Mononuclear cell (primary cell): ENCODE measurements around the gene CHAF1A. TPM values are rescaled to one million over a fixed set of nuclear protein-coding genes. Genes with fewer than 3 reads are reported as not detected.

Experiments
- H3K27me3 ChIP-seq: 2 replicates; pipeline ENCODE4 v1.6.0; 2011; ENCODE audit warnings: low read length, control low read depth; ENCODE audit not compliant: insufficient read depth
- H3K4me1 ChIP-seq: 2 replicates; pipeline ENCODE4 v1.5.1; 2011; ENCODE audit warnings: mild to moderate bottlenecking, low read length, control low read depth; ENCODE audit not compliant: insufficient read depth
- H3K4me3 ChIP-seq: 2 replicates; pipeline ENCODE4 v1.5.1; 2011; ENCODE audit warnings: mild to moderate bottlenecking, low read length, moderate library complexity
- H3K9me3 ChIP-seq: 2 replicates; pipeline ENCODE4 v1.5.1; 2011; ENCODE audit warnings: low read depth, mild to moderate bottlenecking, control low read depth, low read length
- total RNA-seq: library from RNA; depleted of rRNA; stranded (reverse); fragments of >200 nt; gene quantifications from one replicate; pipeline ENCODE4 v1.2.3, GENCODE V29; 2012

The CHAF1A gene
- total RNA-seq, 1 donor: 12.2 TPM

DNA sequence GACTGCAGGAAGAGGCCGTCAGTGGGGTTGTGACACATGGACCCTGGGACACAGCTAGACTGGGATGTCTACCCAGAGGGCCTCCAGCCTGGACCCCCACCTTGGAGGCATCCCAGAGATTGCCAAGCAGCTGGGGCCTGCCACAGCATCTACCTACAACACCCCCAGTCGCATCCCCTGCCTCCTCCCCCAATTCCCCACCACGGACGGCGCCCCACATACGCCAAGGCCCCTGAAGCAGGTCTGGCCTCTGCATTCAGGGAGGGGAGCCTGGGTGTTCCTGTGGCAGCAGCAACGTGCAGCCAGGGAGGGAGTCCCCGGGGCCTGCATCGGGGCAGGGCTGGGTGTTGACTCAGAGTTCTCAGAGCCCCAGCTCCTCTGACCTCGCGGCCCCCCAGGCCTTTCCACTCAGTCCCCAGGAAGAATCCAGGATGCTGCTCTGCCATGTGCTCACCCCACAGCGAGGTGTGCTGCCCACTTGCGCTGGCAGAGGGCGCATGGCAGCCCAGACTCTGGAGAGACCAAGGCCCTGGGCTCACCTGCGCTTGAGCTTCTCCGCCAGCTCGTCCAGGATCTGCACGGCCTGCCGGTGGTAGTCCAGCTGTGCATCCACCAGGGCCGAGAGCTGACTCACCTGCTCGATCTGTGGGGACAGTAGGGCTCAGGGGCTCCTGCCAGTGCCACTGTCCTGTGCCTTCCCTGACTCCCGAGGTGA lies 39.5 kb upstream of the CHAF1A start:
- Histone ChIP-seq H3K9me3 (no peaks in the 10 kb centered on the region), H3K27me3 (no peaks in the 10 kb centered on the region), H3K4me3 (no peak overlapping the region), H3K4me1 (peaks cover 3% of the 10 kb centered on the region)

DNA sequence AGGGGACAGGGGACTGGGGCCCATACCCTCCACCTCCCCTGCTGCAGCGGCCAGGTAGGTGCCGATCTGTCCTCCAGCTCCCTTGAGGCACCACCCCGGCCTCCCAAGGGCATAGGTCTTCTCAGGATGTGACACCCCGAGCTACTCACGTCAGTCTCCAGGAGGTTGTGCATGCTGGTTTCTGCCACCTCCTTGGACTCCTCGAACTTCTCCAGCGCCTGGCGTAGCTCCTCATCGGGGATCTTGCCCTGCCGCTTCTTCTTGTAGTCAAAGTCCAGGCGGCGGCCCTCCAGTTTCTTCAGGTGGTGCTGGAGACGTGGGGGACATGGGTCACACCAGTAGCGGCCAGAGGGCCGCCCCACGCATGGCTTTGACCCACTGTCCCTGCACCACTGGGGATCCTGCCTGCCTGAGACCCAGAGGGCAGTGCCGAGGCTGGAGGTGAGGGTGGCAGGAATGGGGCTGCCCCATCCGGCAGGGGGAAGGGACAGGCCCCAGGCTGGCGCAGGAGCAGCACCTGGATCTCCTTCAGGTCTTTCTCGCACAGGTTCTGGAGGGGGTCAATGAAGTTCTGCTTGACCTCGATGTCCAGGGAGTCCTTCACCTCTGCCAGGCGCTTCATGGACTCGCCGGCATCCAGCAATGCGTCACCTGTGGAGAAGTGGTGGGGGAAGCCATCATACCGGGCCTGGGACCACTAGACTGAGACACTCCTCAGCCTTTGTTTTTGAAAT lies 38.7 kb upstream of the CHAF1A start:
- Histone ChIP-seq H3K9me3 (no peaks in the 10 kb centered on the region), H3K4me1 (peaks cover 11% of the 10 kb centered on the region), H3K4me3 (no peak overlapping the region), H3K27me3 (no peaks in the 10 kb centered on the region)

DNA sequence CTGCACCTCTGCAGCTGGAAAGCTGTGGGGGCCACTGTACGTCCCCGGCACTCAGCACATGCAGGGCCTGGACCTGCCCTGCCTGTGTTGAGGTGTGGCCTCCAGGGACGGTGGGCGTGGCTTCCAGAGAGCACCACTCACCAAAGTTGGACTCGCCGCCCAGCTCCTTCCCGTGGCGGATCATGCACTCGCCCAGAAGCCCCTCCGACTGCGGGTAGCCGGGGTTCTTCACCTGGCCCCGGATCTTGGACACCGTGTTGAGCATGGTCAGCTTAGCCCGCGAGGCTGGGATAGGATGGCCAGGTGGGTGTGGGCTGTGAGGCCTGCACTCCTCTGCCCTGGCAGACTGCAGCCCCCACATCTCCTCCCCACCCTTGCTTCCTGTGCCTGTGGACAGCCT lies 37.1 kb upstream of the CHAF1A start:
- peaks cover 27% of the 10 kb centered on the region for H3K4me1 ChIP-seq
- no peak overlapping the region for H3K4me3 ChIP-seq
- no peaks in the 10 kb centered on the region for H3K9me3 ChIP-seq
- no peaks in the 10 kb centered on the region for H3K27me3 ChIP-seq

DNA sequence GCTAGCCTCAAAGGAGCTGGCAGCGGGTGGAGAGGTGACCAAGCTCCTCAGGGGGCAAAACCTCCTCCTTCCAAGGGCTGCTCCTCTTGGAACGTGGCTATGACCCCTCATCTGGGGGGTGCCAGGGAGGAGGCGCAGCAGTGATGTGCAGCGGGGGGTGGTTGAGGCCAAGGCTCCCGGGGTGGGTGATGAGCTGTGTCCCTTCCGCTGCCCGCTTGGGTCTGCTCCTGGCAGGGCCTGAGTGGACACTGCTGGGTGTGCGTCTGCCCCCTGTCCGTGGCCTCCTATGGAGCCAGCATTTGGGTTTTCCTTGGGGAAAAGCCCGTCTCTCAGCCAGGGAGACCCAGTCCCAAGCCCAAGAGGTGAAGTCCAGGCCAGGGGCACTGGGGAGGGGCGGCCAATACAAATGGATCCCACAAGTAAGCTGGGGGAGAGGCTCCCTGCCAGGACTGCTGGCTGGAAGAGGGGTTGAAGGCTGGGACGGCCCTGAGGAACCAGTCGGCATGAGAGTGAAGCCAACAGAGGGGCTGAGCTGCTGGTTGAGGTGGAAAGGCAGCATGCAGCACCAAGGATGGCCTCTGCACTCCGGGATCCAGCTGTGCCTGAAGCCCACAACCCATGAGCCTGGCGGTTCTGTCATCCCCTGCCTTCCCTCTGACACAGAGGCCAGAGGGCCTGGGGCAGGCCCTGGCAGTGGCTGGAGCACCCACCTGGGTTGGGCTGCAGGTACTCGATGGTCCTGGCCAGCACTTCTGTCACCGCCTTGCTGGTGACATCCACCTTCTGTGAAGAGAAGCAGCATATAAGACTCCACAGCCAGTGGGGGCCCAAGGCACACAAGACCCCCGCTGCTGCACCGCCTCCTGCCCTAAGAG lies 36.4 kb upstream of the CHAF1A start:
- no peak overlapping the region for H3K4me3 ChIP-seq
- H3K27me3 ChIP-seq: no peaks in the 10 kb centered on the region
- H3K9me3 ChIP-seq: no peaks in the 10 kb centered on the region
- peaks cover 34% of the 10 kb centered on the region for H3K4me1 ChIP-seq

DNA sequence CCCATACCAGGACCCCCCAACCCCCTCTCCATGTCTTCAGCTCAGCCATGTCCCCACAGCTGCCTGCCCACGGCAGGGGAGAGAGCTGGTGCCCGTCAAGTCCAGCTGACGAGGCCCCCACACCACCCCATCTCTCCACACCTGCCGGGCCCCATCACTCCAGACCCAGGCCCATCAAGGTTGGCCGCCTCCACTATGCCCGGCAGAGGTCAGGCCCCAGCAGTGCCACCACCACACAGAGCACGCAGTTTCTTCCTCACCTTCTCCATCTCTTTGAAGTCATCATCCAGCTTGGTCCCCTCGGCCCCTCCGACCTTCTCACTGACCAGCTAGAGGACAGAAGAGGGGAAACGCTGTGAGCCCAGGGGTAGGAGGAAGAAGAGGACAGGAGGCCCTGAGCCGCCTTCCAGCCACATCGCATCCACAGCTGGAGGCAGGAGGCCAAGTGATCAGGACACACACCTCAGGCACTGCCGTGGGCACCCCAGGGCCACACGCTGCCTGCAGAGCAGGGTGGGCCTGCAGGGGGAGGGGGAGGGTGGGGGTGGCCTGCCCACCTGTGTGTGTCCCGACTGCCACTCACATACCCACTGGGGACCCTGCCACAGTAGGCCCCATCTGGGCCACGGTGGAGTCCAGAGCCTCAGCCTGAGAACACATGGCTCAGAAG lies 35.6 kb upstream of the CHAF1A start:
- Histone ChIP-seq H3K4me1 (peaks cover 42% of the 10 kb centered on the region), H3K4me3 (no peak overlapping the region), H3K27me3 (no peaks in the 10 kb centered on the region), H3K9me3 (no peaks in the 10 kb centered on the region)

DNA sequence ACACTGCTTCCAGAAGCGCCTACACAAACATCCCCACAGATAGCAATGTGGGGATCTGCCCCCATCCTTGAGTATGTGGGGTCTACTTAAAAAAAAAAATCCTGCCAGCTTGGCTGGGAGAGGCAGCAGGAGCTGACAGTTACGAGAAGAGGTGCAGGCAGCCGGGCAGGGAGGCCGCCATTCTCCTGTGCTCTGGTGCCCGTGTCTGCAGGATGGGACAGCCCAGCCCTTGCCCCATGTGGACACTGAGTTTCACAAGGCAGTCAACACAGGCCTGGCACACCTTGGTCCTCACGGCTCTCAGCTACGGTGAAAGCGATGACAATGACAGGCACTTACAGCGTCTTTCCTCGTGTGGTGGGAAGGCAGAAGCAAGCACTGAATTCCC lies 35.1 kb upstream of the CHAF1A start:
- peaks cover 47% of the 10 kb centered on the region for H3K4me1 ChIP-seq
- H3K4me3 ChIP-seq: no peak overlapping the region
- H3K27me3 ChIP-seq: no peaks in the 10 kb centered on the region
- H3K9me3 ChIP-seq: no peaks in the 10 kb centered on the region

DNA sequence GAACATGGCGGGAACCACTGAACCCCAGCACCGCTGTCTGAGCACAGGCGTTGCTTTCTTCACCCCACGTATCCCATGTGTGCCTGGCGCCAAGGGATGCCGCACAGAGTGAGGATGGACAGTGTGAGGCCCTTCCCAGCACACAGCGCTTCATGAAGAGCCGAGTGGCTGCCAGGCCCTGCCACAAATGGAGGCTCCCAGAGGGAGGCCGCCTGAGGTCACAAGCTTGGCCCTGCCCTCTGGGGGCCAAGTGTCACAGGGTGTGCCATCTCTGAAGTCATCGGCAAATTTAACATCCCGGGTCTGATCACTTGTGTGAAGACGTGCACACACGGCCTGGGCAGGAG lies 34.7 kb upstream of the CHAF1A start:
- peaks cover 50% of the 10 kb centered on the region for H3K4me1 ChIP-seq
- no peak overlapping the region for H3K4me3 ChIP-seq
- no peaks in the 10 kb centered on the region for H3K9me3 ChIP-seq
- H3K27me3 ChIP-seq: no peaks in the 10 kb centered on the region

DNA sequence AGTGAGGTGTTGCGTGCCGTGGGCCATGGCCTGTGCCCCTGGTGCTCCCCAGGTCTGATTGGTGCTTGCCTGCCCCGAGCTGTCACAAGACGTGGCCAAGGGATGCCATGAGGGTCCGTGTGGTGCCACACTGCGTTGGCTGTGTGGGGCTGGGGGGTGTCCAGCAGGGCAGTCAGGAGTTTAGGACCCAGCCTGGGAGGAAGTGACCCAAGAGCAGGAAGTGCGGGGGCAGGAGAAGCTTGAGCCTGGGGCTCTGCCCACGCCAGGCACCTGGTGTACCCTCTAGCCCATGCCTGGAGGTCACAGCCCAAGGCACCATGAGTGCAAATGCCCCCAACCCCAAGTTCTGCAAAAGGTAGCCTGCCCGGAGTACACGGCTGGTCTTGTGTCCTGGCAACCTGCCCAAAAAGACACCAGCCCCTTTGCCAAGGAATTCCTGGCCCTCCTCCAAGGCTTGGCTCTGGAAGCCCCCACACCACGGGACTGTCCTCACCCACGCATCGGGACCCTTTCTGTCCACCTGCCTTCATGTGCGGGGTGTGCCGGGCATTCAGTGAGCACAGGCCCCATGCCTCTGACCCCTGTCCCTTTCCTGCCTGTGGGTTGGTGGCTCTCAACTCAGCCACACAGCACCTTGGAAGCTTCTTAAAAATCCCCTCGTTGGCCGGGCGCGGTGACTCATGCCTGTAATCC lies 34.2 kb upstream of the CHAF1A start:
- Histone ChIP-seq H3K4me1 (peaks cover 55% of the 10 kb centered on the region), H3K4me3 (no peak overlapping the region), H3K9me3 (no peaks in the 10 kb centered on the region), H3K27me3 (no peaks in the 10 kb centered on the region)

DNA sequence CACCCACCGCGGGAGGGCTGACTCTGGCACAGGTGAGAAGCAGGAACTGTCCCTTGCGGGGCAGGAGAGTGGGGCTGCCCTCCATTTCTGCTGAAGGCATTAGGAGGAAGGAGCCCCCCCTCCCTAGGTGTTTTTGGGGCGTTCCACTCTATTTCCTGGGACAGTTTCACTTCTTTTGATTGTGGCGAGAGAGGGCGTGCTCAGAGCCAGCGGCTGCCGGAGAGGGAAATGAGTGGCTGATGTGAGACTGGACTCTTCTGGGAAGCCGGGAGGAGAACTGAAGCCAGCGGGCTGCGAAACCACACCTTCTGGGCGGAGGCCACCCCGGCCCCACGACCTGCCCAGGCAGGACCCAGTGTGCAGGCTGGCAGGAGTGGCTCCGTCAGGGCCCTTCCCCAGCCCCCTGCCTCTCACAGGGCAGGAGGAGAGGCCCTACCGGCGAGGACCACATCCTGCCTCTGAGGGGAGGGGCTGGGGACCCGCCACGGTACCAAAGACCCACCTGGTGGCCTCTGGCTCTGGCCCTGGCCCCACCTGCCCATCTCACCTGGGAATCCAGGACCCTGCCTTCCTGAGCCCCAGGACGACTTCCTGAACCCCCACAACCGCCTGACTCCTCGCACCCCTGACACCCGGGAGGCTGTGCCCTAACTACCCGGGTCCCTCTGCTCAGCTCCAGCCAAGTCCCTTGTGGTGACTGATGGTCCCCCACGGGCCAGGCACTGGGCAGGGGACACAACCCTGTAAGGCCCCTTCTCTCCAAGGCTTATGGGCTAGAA lies 33.1 kb upstream of the CHAF1A start:
- Histone ChIP-seq H3K9me3 (no peaks in the 10 kb centered on the region), H3K4me3 (peak overlapping the region; percentile 24), H3K27me3 (no peaks in the 10 kb centered on the region), H3K4me1 (peaks cover 65% of the 10 kb centered on the region)

DNA sequence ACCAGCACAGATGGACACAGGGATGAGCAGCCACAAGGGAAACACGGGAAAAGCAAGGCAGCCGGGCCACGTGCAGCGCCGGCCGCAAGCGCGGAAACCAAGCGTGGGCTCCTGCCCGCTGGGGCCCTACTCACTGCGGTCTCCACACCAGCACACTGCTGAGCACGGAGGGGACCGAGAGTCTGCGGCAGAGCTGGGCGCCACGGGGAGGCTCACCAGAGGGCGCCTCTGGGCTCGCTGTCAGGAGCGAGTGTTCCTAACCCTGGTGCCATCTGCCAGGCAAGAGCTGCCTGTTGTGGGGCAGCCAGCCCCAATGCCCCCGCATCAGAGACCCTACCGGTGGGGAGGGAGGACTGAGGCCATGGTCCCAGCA lies 32.6 kb upstream of the CHAF1A start:
- H3K9me3 ChIP-seq: no peaks in the 10 kb centered on the region
- peak overlapping the region; percentile 24 for H3K4me3 ChIP-seq
- no peaks in the 10 kb centered on the region for H3K27me3 ChIP-seq
- peaks cover 71% of the 10 kb centered on the region for H3K4me1 ChIP-seq

DNA sequence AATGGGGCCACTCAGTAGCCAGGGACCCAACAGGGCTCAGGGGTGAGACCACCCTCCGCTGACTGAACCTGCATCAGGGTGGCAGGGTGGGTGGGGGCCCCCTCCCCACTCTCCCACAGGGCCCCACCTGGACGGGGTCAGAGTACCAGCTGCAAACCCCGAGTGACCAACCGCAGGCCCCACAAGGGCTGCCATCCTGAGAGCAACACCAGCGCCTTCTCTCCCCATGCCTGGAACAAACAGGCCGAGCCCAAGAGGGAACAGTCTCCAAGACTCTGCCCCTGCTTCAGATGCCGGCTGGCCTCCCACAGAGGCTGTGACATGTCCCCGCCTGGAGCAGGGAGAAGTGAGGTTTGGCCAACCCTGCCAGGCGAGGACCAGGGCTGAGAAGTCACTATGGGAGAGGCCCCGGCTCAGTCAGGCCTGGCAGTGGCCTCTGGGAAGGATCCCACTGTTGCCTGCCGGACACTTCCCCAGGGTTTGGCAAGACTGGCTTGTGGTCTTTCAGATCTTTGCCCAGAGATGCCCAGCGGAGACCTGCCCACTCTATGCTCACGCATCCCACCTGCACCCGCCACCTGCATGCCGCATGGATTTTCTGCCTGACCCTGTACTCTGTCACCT lies 31.9 kb upstream of the CHAF1A start:
- no peaks in the 10 kb centered on the region for H3K9me3 ChIP-seq
- H3K4me3 ChIP-seq: peak overlapping the region; percentile 24
- no peaks in the 10 kb centered on the region for H3K27me3 ChIP-seq
- peaks cover 78% of the 10 kb centered on the region for H3K4me1 ChIP-seq

DNA sequence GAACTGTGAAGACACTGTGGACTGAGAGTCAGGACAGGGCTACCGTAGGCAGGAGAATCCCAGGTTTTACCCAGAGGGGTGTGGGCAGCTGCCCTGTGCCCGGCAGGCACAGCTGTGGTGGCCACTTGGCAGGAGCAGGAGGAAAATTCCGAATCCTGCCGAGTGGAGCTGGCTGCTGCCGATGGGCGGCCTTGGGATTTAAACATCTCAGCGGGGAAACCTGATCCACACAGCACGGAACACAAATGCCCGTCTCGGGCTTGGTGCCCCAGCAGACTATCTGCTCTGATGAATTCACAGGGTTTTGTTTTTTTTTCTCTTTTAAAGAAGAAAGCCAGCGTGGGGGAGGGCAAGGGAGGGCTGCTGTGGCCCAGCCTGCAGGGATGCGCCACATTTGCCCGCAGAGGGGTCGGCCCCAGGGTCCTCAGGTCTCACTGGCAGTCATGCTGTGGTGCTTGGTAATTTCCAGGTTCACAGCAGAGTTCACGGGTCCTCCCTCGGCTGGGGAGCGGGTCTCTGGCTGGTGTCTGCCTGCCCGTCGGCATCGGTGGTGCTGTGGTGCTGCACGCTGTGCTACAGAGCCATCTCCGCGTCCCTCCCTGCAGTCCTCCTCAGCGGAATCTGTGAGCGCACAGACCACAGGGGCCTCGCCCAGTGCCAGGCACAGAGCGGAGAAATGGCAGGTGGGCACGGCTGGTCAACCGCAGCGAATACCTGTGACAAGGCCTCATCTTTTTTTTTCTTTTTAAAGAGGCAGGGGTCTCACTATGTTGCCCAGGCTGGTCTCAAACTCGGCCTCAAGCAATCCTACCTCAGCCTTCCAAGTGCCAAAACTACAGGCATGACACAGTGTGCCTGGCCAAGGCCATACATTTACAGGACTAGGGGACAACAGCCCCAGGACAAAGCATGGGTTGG lies 30.9 kb upstream of the CHAF1A start:
- peaks cover 87% of the 10 kb centered on the region for H3K4me1 ChIP-seq

More for the DNA sequence above, 30.9 kb upstream of the CHAF1A start:
- Histone ChIP-seq H3K9me3 (no peaks in the 10 kb centered on the region), H3K4me3 (no peak overlapping the region), H3K27me3 (no peaks in the 10 kb centered on the region)
